ENCODE results near the gene GUCA1A. TPM values are rescaled to one million over a fixed set of nuclear protein-coding genes. Genes with fewer than 3 reads are reported as not detected.

Gene GUCA1A
- total RNA-seq, 1 donor from 2014 or later, result not detected

DNA sequence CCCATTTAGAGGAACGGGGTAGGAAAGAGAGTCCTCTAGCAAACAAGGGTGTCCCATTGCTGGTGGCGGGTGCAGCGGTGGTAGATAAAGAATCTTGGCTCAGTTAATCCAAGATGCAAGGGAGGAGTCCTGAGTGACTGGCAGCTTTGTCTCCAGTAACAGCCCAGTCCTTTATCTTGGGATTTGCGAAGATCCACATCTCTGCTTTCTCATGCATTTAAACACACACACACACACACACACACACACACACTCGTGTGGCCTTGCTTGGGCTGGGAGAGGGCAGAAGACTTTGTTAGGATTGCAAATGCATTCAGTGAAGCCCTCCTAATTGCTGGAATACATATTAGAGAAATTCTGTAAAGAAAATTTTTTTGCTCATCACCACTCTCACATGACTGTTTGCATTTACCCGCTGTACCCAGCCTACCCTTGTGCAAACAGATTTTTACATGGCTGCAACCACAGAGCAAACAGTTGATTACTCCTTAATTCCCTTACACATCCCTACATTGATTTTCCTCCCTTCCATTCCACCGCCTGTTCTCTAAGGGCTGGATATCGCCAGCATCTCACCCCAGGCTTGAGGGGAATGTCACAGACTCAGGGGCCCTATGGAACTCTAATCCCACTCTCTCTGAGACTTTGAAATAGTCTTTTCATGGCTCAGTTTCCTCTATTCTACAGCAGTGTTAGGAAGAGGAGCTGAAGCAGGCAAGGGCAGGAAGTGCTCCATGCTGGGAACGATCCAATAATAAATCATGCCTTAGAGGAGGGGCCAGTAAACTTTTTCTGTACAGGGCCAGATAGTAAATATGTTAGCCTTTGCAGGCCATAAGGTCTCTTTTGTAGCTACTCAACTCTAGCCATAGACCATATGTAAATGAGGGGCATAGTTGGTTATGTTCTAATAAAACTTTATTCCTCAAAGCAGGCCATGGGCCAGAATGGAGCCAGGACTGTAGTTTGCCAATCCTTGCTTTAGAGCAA is 34.2 kb upstream of the GUCA1A start:
- Mint-ChIP-seq H3K9me3 (ENCODE audit: unreplicated experiment) (no peaks in the 10 kb centered on the region), H3K4me1 (ENCODE audit: unreplicated experiment) (peaks cover 51% of the 10 kb centered on the region), H3K4me3 (ENCODE audit: unreplicated experiment) (no peak overlapping the region), H3K27ac (ENCODE audit: unreplicated experiment) (peak overlapping the region; percentile 84), H3K36me3 (ENCODE audit: unreplicated experiment) (no peaks in the 10 kb centered on the region), H3K27me3 (ENCODE audit: unreplicated experiment) (no peaks in the 10 kb centered on the region)
- DNase-seq (ENCODE audit: extremely low spot score, unreplicated experiment), result no peak
- TF ChIP-seq, protein P1, sequence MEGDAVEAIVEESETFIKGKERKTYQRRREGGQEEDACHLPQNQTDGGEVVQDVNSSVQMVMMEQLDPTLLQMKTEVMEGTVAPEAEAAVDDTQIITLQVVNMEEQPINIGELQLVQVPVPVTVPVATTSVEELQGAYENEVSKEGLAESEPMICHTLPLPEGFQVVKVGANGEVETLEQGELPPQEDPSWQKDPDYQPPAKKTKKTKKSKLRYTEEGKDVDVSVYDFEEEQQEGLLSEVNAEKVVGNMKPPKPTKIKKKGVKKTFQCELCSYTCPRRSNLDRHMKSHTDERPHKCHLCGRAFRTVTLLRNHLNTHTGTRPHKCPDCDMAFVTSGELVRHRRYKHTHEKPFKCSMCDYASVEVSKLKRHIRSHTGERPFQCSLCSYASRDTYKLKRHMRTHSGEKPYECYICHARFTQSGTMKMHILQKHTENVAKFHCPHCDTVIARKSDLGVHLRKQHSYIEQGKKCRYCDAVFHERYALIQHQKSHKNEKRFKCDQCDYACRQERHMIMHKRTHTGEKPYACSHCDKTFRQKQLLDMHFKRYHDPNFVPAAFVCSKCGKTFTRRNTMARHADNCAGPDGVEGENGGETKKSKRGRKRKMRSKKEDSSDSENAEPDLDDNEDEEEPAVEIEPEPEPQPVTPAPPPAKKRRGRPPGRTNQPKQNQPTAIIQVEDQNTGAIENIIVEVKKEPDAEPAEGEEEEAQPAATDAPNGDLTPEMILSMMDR (IDR thresholded peaks at IDR 0.05), result no peak

DNA sequence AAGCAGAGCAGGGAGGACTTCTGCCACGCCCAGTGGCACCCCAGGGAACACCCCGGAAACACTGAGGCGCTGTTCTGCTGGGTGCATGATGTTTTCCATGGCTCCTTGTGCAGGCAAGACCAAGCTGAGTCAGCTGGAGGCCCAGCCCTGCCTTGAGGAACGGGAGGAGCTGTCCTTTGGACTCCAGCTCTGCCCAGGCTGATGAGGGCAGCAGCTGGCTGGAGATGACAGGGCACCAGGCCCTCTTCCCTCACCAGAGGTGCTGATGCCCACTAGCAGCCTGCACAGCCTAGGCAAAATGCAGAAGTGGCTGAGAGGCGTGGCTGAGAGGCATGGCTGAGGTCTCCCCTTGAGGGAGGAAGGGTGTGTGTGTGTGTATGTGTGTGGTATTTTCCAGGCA is 33.1 kb upstream of the GUCA1A start:
- Mint-ChIP-seq H3K4me3 (ENCODE audit: unreplicated experiment) (no peak overlapping the region), H3K9me3 (ENCODE audit: unreplicated experiment) (no peaks in the 10 kb centered on the region), H3K27me3 (ENCODE audit: unreplicated experiment) (no peaks in the 10 kb centered on the region), H3K4me1 (ENCODE audit: unreplicated experiment) (peaks cover 51% of the 10 kb centered on the region), H3K27ac (ENCODE audit: unreplicated experiment) (peak overlapping the region; percentile 84), H3K36me3 (ENCODE audit: unreplicated experiment) (no peaks in the 10 kb centered on the region)
- no peak for DNase-seq (ENCODE audit: extremely low spot score, unreplicated experiment)
- TF ChIP-seq, protein P1 (IDR thresholded peaks at IDR 0.05), result no peak

DNA sequence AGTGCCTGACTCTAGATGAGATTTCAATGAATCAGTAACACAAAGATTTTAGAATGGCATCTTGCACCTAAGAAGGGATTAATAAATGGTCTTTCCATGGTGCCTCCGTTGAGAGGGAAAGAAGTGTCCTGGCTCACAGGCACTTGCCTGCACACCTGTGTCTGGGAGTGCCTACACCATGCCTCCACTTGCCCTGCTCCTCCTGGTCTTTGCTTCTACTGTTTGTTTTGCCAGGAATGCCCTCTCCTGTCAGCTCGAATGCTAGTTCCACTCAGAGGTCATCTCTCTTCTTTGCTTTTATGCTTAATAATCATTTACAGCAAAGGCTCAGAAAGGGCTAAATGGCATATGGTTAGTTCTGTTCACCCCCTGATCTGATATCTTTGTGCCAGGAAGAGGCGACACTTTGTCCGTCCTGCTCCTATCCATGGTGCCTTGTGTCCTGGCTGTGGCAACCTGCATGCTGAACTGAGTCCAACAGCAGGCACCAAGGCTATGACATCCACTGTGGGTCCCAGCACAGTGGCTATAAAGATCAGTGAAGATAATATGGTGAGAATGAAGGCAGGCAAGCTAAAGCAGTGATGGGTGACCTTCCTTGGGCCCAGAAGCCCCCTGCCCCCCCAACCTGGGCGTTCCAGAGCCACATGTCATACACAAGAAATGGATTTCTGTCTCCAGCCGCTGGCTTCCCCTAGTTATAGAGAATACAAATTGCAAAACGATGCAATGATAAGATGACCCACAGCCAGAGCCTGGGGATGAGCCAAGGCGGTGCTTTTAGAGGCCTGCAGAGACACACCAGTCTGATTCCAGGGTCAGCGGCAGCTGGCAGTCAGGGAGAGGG is 32.2 kb upstream of the GUCA1A start:
- DNase-seq (ENCODE audit: extremely low spot score, unreplicated experiment), result no peak
- Mint-ChIP-seq H3K4me1 (ENCODE audit: unreplicated experiment) (peaks cover 51% of the 10 kb centered on the region), H3K4me3 (ENCODE audit: unreplicated experiment) (peak overlapping the region; percentile 80), H3K9me3 (ENCODE audit: unreplicated experiment) (no peaks in the 10 kb centered on the region), H3K27ac (ENCODE audit: unreplicated experiment) (peak overlapping the region; percentile 41), H3K36me3 (ENCODE audit: unreplicated experiment) (no peaks in the 10 kb centered on the region), H3K27me3 (ENCODE audit: unreplicated experiment) (no peaks in the 10 kb centered on the region)
- TF ChIP-seq, protein P1 (IDR thresholded peaks at IDR 0.05), result no peak

DNA sequence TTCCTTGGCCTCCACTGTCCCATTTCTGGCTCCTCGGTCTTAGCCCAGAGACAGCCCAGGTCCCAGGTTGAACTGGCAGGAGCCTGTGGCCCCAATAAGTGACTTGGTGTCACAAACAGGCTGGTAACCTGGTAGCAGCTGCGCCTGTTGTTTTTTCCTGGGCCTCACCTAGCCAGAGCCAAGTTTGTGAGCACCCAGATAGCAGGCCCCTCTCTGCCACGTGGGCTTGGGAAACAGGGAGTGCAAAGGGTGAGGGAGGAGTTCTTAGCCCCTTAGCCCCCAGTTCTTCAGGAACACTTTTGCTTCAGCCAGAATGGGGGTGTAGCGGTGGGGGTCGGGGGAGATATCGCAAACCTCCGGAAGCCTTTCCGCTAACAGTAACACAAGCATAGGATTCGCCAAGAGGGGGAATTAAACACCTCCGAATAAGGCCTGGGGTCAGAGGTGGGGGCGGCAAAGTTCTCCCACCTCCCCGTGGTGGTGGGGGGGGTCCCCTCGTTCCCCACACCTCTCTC is 31.5 kb upstream of the GUCA1A start:
- TF ChIP-seq, protein P1 (IDR thresholded peaks at IDR 0.05), result no peak
- no peak for DNase-seq (ENCODE audit: extremely low spot score, unreplicated experiment)
- no peaks in the 10 kb centered on the region for H3K27me3 Mint-ChIP-seq (ENCODE audit: unreplicated experiment)

More for the DNA sequence above, 31.5 kb upstream of the GUCA1A start:
- H3K9me3 Mint-ChIP-seq (ENCODE audit: unreplicated experiment), result no peaks in the 10 kb centered on the region
- H3K27ac Mint-ChIP-seq (ENCODE audit: unreplicated experiment), result peak overlapping the region; percentile 41
- H3K4me3 Mint-ChIP-seq (ENCODE audit: unreplicated experiment), result peak overlapping the region; percentile 80
- no peaks in the 10 kb centered on the region for H3K36me3 Mint-ChIP-seq (ENCODE audit: unreplicated experiment)
- H3K4me1 Mint-ChIP-seq (ENCODE audit: unreplicated experiment), result peaks cover 47% of the 10 kb centered on the region

Measured in osteocyte (in vitro differentiated cells).